PC-9 (cell line): ENCODE results near the gene MAMDC4. TPM values are rescaled to one million over a fixed set of nuclear protein-coding genes. Genes with fewer than 3 reads are reported as not detected.

Experiments used
- BruUV-seq: library from RNA; stranded (reverse); fragments of 400-500 nt; replicated peaks from 2 replicates; lab custom pipeline; 2021; lab: Mats Ljungman, UMichigan
- CTCF ChIA-PET: fragments of 300-600 bp; sonication (Branson Sonifier 250); formaldehyde crosslinking; loops from one replicate; lab custom pipeline; 2022; ENCODE audit warnings: antibody characterized with exemption; lab: Charles Lee
- POLR2A ChIA-PET: fragments of 300-600 bp; sonication (Branson Sonifier 250); formaldehyde crosslinking; loops from one replicate; lab custom pipeline; 2022; ENCODE audit warnings: antibody characterized with exemption; ENCODE audit not compliant: unreplicated experiment; lab: Charles Lee
- DNase-seq, 2 experiments: peaks; one replicate each; pipeline versions ENCODE4 v3.0.0 to v3.0.0-alpha.2; 2015 to 2022; ENCODE audit warnings: mixed read lengths in 1 of 2
- H2AFZ ChIP-seq: fragments of 200-600 bp; sonication (generic); 2 replicates; pipeline ENCODE4 v1.8.1; 2017; ENCODE audit warnings: antibody characterized with exemption
- H3F3A ChIP-seq: fragments of 200-600 bp; sonication (generic); 2 replicates; pipeline ENCODE4 v1.8.1; 2017; ENCODE audit warnings: antibody characterized with exemption, mild to moderate bottlenecking, low read depth; ENCODE audit not compliant: insufficient read depth
- H3K27ac ChIP-seq: fragments of 200-600 bp; sonication (generic); 2 replicates; pipeline ENCODE4 v1.6.1; 2016; ENCODE audit warnings: mixed run types
- H3K27me3 ChIP-seq: fragments of 200-600 bp; sonication (generic); 2 replicates; pipeline ENCODE4 v1.6.1; 2016; ENCODE audit warnings: low read depth, mixed run types; ENCODE audit not compliant: insufficient read depth
- H3K36me3 ChIP-seq: fragments of 200-600 bp; sonication (generic); 2 replicates; pipeline ENCODE4 v1.6.1; 2016; ENCODE audit warnings: low read depth, mixed run types
- H3K4me1 ChIP-seq: fragments of 200-600 bp; sonication (generic); replicated peaks from 2 replicates; pipeline ENCODE4 v1.6.1; 2016; ENCODE audit warnings: mixed run types; ENCODE audit not compliant: insufficient read depth
- H3K4me2 ChIP-seq: fragments of 200-600 bp; sonication (generic); 2 replicates; pipeline ENCODE4 v1.6.1; 2017; ENCODE audit warnings: mixed run types
- H3K4me3 ChIP-seq: fragments of 200-600 bp; sonication (generic); 2 replicates; pipeline ENCODE4 v1.6.1; 2016; ENCODE audit warnings: mixed run types
- H3K79me2 ChIP-seq: fragments of 200-600 bp; sonication (generic); 2 replicates; pipeline ENCODE4 v1.6.1; 2017; ENCODE audit warnings: low read depth, mixed run types
- H3K9me2 ChIP-seq: fragments of 200-600 bp; sonication (generic); 2 replicates; pipeline ENCODE4 v1.8.1; 2017; ENCODE audit warnings: mild to moderate bottlenecking; ENCODE audit not compliant: insufficient read depth
- H3K9me3 ChIP-seq: fragments of 200-600 bp; sonication (generic); 2 replicates; pipeline ENCODE4 v1.8.1; 2016; ENCODE audit warnings: low read depth; ENCODE audit not compliant: insufficient read depth
- H4K20me1 ChIP-seq: fragments of 200-600 bp; sonication (generic); 2 replicates; pipeline ENCODE4 v1.8.1; 2017; ENCODE audit not compliant: insufficient read depth
- EZH2 ChIP-seq: fragments of 200-600 bp; sonication (generic); IDR thresholded peaks from 2 replicates; pipeline ENCODE4 v1.8.0; 2017; ENCODE audit warnings: antibody characterized with exemption, low read depth
- intact Hi-C: fragments of 100-400 bp; cut with micrococcal nuclease; formaldehyde crosslinking; loops from one replicate; pipeline ENCODE4 v1.10.0; 2022; ENCODE audit not compliant: unreplicated experiment
- total RNA-seq: library from RNA; stranded (reverse); gene quantifications from 2 replicates; pipeline ENCODE4 v1.2.3, GENCODE V29; 2021
- TF ChIP-seq, protein P1 (sequence below): fragments of 200-600 bp; sonication (generic); conservative IDR thresholded peaks from 2 replicates; pipeline ENCODE4 v1.6.1; 2017; ENCODE audit warnings: mixed run types, antibody characterized with exemption, mild to moderate bottlenecking, moderate library complexity

Gene MAMDC4
- total RNA-seq, 1 experiment from 2014 or later = 9.2 TPM

GRCh38 chr9:136885950-136886578 lies 33.9 kb downstream of the MAMDC4 start, which contains the start of gene TRAF2:
TRAF2 (plus strand) TSS chr9:136886516; CDS start chr9:136898741, 12,225 bp downstream.
- peaks cover 2% of the 10 kb centered on the region; the same call in 1 of the 2 replicates for H4K20me1 ChIP-seq
- no TSS peak for BruUV-seq
- no peak for TF ChIP-seq EZH2
- TF ChIP-seq, protein P1, sequence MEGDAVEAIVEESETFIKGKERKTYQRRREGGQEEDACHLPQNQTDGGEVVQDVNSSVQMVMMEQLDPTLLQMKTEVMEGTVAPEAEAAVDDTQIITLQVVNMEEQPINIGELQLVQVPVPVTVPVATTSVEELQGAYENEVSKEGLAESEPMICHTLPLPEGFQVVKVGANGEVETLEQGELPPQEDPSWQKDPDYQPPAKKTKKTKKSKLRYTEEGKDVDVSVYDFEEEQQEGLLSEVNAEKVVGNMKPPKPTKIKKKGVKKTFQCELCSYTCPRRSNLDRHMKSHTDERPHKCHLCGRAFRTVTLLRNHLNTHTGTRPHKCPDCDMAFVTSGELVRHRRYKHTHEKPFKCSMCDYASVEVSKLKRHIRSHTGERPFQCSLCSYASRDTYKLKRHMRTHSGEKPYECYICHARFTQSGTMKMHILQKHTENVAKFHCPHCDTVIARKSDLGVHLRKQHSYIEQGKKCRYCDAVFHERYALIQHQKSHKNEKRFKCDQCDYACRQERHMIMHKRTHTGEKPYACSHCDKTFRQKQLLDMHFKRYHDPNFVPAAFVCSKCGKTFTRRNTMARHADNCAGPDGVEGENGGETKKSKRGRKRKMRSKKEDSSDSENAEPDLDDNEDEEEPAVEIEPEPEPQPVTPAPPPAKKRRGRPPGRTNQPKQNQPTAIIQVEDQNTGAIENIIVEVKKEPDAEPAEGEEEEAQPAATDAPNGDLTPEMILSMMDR = no peak
- H2AFZ ChIP-seq = peak within 1 kb of the TSS; percentile 88
- no peaks in the 10 kb centered on the region for H3K36me3 ChIP-seq
- intact Hi-C loops = loop anchor here (1.0 kb wide), 1 partner anchor 15 kb away; no protein-coding TSS in a partner anchor
- H3F3A ChIP-seq = peaks cover 32% of the 10 kb centered on the region
- H3K4me3 ChIP-seq = peak within 1 kb of the TSS; percentile 96
- H3K4me1 ChIP-seq = peaks cover 39% of the 10 kb centered on the region
- peak; percentile 96 to 99 for DNase-seq
- no peaks in the 10 kb centered on the region for H3K27me3 ChIP-seq
- H3K4me2 ChIP-seq = peak within 1 kb of the TSS; percentile 100
- POLR2A ChIA-PET = interaction anchor here (0.6 to 0.8 kb wide), 5 partner anchors 15 to 108 kb away, joined by 4 to 19 read pairs (median 6); partner anchors contain the start of gene EDF1
- no peaks in the 10 kb centered on the region for H3K9me3 ChIP-seq
- H3K27ac ChIP-seq = peak within 1 kb of the TSS; percentile 46
- CTCF ChIA-PET = interaction anchor here (0.7 to 0.8 kb wide), 2 partner anchors 162 to 182 kb away, joined by 3 read pairs; no protein-coding TSS in a partner anchor
- peaks cover 51% of the 10 kb centered on the region for H3K79me2 ChIP-seq
- H3K9me2 ChIP-seq = no peaks in the 10 kb centered on the region

- peaks cover 30% of the 10 kb centered on the region for H3K4me1 ChIP-seq
- no peaks in the 10 kb centered on the region for H3K9me2 ChIP-seq
- H2AFZ ChIP-seq = peak overlapping the region; percentile 81
- peaks cover 59% of the 10 kb centered on the region for H3K79me2 ChIP-seq
- H4K20me1 ChIP-seq = peaks cover 2% of the 10 kb centered on the region; the same call in 1 of the 2 replicates
- peak overlapping the region; percentile 100 for H3K4me2 ChIP-seq
- H3K27me3 ChIP-seq = no peaks in the 10 kb centered on the region
- no TSS peak for BruUV-seq
- H3F3A ChIP-seq = peaks cover 27% of the 10 kb centered on the region
- POLR2A ChIA-PET = interaction anchor here (0.6 to 0.8 kb wide), 4 partner anchors 14 to 36 kb away, joined by 5 to 19 read pairs (median 12); partner anchors contain the start of gene EDF1
- TF ChIP-seq, protein P1 = no peak
- no peak for TF ChIP-seq EZH2
- no peaks in the 10 kb centered on the region for H3K36me3 ChIP-seq
- H3K4me3 ChIP-seq = peak overlapping the region; percentile 96
- intact Hi-C loops = no loop called here
- H3K9me3 ChIP-seq = no peaks in the 10 kb centered on the region
- CTCF ChIA-PET = interaction anchor here (0.8 kb wide), 1 partner anchor 181 kb away, joined by 3 read pairs; no protein-coding TSS in a partner anchor
- peak in 1 of 2 experiments; percentile 46 for DNase-seq
- H3K27ac ChIP-seq = peak overlapping the region; percentile 29; the same call in 1 of the 2 replicates
These were observed 34.8 kb downstream of the MAMDC4 start for GRCh38 chr9:136886610-136887597.

GRCh38 chr9:136888454-136888853 lies 36.3 kb downstream of the MAMDC4 start:
- no peak overlapping the region for H3K4me2 ChIP-seq
- no peak for TF ChIP-seq EZH2
- TF ChIP-seq, protein P1 = no peak
- ChIA-PET POLR2A (no interaction called here), CTCF (no interaction called here)
- H3K4me3 ChIP-seq = no peak overlapping the region
- DNase-seq = no peak
- intact Hi-C loops = no loop called here
- peaks cover 16% of the 10 kb centered on the region for H3K4me1 ChIP-seq
- H3K9me3 ChIP-seq = no peaks in the 10 kb centered on the region
- no peaks in the 10 kb centered on the region for H3K27me3 ChIP-seq
- no peak overlapping the region for H2AFZ ChIP-seq
- H3K36me3 ChIP-seq = no peaks in the 10 kb centered on the region
- H3K79me2 ChIP-seq = peaks cover 75% of the 10 kb centered on the region
- TSS peak; percentile 28 for BruUV-seq
- peaks cover 8% of the 10 kb centered on the region; the same call in 1 of the 2 replicates for H4K20me1 ChIP-seq
- H3K9me2 ChIP-seq = no peaks in the 10 kb centered on the region
- no peak overlapping the region for H3K27ac ChIP-seq
- H3F3A ChIP-seq = peaks cover 12% of the 10 kb centered on the region; the same call in 1 of the 2 replicates
